ENCODE data around the gene C4A. TPM values are rescaled to one million over a fixed set of nuclear protein-coding genes. Genes with fewer than 3 reads are reported as not detected.

C4A gene
- total and polyA plus RNA-seq, 10 of the 15 experiments (the other 5 are each of a cell fraction or from before 2014, with no cell fraction given), result 0.13 to 5.4 (median 0.88) TPM; not detected in 1

DNA sequence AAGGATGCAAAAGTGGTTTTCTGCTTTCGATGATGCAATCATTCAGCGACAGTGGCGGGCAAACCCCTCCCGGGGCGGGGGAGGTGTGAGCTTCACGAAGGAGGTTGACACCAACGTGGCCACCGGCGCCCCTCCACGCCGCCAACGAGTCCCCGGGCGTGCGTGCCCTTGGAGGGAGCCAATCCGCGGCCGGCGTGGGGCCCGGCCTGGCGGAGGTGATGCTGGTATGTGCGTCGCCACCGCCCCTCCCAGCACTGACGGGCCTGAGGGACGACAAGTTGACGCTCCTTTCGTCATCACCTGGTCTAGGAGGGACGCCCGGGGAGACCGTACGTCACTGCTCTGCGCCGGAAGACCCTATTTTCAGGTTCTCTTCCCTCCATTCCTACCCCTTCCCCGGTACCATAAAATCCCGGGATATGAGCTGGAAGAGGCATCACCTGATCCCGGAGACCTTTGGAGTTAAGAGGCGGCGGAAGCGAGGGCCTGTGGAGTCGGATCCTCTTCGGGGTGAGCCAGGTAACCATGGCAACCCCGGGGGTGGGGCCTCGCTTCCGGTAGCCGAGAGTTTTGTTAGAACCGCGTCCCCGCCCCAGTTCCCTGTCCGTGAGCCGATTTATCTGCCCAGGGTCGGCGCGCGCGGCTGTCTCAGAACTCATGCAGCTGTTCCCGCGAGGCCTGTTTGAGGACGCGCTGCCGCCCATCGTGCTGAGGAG is 9.7 kb upstream of the C4A start, which contains the start of gene DXO (continued):
- TF ChIP-seq, protein P1, sequence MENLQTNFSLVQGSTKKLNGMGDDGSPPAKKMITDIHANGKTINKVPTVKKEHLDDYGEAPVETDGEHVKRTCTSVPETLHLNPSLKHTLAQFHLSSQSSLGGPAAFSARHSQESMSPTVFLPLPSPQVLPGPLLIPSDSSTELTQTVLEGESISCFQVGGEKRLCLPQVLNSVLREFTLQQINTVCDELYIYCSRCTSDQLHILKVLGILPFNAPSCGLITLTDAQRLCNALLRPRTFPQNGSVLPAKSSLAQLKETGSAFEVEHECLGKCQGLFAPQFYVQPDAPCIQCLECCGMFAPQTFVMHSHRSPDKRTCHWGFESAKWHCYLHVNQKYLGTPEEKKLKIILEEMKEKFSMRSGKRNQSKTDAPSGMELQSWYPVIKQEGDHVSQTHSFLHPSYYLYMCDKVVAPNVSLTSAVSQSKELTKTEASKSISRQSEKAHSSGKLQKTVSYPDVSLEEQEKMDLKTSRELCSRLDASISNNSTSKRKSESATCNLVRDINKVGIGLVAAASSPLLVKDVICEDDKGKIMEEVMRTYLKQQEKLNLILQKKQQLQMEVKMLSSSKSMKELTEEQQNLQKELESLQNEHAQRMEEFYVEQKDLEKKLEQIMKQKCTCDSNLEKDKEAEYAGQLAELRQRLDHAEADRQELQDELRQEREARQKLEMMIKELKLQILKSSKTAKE (IDR thresholded peaks at IDR 0.05; ENCODE audit: low read depth, poor library complexity, severe bottlenecking), result peak; percentile 54
- TF ChIP-seq EP300 (IDR thresholded peaks at IDR 0.05; ENCODE audit: borderline replicate concordance in 1 of 2, control insufficient read depth in 1 of 2, low read depth in 2 of 2, low read length in 2 of 2) (peak; percentile 49 to 51; a peak in 1 of 4 replicates), BCL11A (IDR thresholded peaks at IDR 0.05; ENCODE audit: low read depth, low read length) (no peak; the same call in 1 of the 2 replicates), MTA2 (IDR thresholded peaks at IDR 0.05; ENCODE audit: low read depth) (0 out of 2 replicates have a peak, but pooled peaks have one; percentile 30), SREBF2 (IDR thresholded peaks at IDR 0.05; ENCODE audit: low read length) (0 out of 2 replicates have a peak, but pooled peaks have one; percentile 6), CEBPB (IDR thresholded peaks at IDR 0.05; ENCODE audit: borderline replicate concordance in 1 of 2, low read depth in 2 of 2, low read length in 2 of 2) (peak in 1 of 2 experiments; percentile 94; a peak in 2 of 4 replicates), CREM (IDR thresholded peaks at IDR 0.05; ENCODE audit: low read depth) (peak; percentile 99), SMAD1 (IDR thresholded peaks at IDR 0.05; ENCODE audit: low read depth, partially characterized antibody) (no peak), FOXK2 (IDR thresholded peaks at IDR 0.05) (peak; percentile 75), CHD2 (IDR thresholded peaks at IDR 0.05; ENCODE audit: borderline replicate concordance, low read depth, low read length) (peak; percentile 76), IKZF1 (conservative IDR thresholded peaks at IDR 0.05) (peak; percentile 97), HDAC2 (IDR thresholded peaks at IDR 0.05) (no peak), CBX5 (IDR thresholded peaks at IDR 0.05; ENCODE audit: low read depth) (no peak), ZNF622 (IDR thresholded peaks at IDR 0.05) (no peak), POU2F2 (IDR thresholded peaks at IDR 0.05; ENCODE audit: borderline replicate concordance, low read depth, low read length) (peak; percentile 11; the same call in 1 of the 3 replicates), EED (IDR thresholded peaks at IDR 0.05; ENCODE audit: low read depth) (peak; percentile 87), LARP7 (IDR thresholded peaks at IDR 0.05) (peak; percentile 89), BHLHE40 (IDR thresholded peaks at IDR 0.05; ENCODE audit: borderline replicate concordance in 1 of 2, low read depth in 2 of 2, low read length in 1 of 2) (peak; percentile 69 to 83; a peak in 3 of 4 replicates), ZNF24 (IDR thresholded peaks at IDR 0.05) (0 out of 2 replicates have a peak, but pooled peaks have one; percentile 11), CBX3 (IDR thresholded peaks at IDR 0.05; ENCODE audit: borderline replicate concordance, low read depth) (no peak), WRNIP1 (IDR thresholded peaks at IDR 0.05; ENCODE audit: borderline replicate concordance, low read depth, low read length) (no peak), SPI1 (IDR thresholded peaks at IDR 0.05; ENCODE audit: borderline replicate concordance, insufficient read depth, low read depth, low read length) (peak; percentile 19; the same call in 1 of the 2 replicates)
- TF ChIP-seq, protein P2, sequence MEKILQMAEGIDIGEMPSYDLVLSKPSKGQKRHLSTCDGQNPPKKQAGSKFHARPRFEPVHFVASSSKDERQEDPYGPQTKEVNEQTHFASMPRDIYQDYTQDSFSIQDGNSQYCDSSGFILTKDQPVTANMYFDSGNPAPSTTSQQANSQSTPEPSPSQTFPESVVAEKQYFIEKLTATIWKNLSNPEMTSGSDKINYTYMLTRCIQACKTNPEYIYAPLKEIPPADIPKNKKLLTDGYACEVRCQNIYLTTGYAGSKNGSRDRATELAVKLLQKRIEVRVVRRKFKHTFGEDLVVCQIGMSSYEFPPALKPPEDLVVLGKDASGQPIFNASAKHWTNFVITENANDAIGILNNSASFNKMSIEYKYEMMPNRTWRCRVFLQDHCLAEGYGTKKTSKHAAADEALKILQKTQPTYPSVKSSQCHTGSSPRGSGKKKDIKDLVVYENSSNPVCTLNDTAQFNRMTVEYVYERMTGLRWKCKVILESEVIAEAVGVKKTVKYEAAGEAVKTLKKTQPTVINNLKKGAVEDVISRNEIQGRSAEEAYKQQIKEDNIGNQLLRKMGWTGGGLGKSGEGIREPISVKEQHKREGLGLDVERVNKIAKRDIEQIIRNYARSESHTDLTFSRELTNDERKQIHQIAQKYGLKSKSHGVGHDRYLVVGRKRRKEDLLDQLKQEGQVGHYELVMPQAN (conservative IDR thresholded peaks at IDR 0.05), result peak; percentile 93
- TF ChIP-seq, protein P3, sequence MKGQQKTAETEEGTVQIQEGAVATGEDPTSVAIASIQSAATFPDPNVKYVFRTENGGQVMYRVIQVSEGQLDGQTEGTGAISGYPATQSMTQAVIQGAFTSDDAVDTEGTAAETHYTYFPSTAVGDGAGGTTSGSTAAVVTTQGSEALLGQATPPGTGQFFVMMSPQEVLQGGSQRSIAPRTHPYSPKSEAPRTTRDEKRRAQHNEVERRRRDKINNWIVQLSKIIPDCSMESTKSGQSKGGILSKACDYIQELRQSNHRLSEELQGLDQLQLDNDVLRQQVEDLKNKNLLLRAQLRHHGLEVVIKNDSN (IDR thresholded peaks at IDR 0.05; ENCODE audit: borderline replicate concordance, extremely low read length, insufficient read depth, low read depth, low read length), result peak; percentile 38
- TF ChIP-seq, protein P4, sequence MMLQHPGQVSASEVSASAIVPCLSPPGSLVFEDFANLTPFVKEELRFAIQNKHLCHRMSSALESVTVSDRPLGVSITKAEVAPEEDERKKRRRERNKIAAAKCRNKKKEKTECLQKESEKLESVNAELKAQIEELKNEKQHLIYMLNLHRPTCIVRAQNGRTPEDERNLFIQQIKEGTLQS (IDR thresholded peaks at IDR 0.05; ENCODE audit: borderline replicate concordance, extremely low read depth, low read depth, low read length), result peak; percentile 89; the same call in 1 of the 2 replicates

Data from GM12878 (cell line).